WTC11 (cell line): Measurements from ENCODE around the gene PRKN. TPM values are rescaled to one million over a fixed set of nuclear protein-coding genes. Genes with fewer than 3 reads are reported as not detected.
"Not testable (repeated sequence)": the region's sequence is repeated elsewhere in the genome, so short reads cannot be mapped to it uniquely, and the experiment has no call there.

Experiments
- ATAC-seq: fragments of 200-7000 bp; cut with Tn5 transposase; 2 replicates; pipeline ENCODE4 v1.10.0; 2021; ENCODE audit warnings: mild to moderate bottlenecking, moderate library complexity
- CTCF ChIA-PET: fragments of 300-600 bp; sonication (Branson Sonifier 250); formaldehyde crosslinking; loops from one replicate; lab custom pipeline; 2021; ENCODE audit warnings: antibody characterized with exemption; lab: Charles Lee
- POLR2A ChIA-PET: fragments of 350-600 bp; sonication (Branson Sonifier 250); formaldehyde crosslinking; loops from one replicate; lab custom pipeline; 2021; ENCODE audit warnings: antibody characterized with exemption; lab: Charles Lee
- DNase-seq: peaks from one replicate; pipeline ENCODE4 v3.0.0; 2021; ENCODE audit warnings: low spot score
- H3K27ac Mint-ChIP-seq: 2 replicates; pipeline ENCODE4 v1.8.0; 2021; ENCODE audit warnings: mixed read lengths
- H3K27me3 Mint-ChIP-seq: 2 replicates; pipeline ENCODE4 v1.8.0; 2021; ENCODE audit warnings: low read depth, mild to moderate bottlenecking, moderate library complexity, mixed read lengths
- H3K36me3 Mint-ChIP-seq: 2 replicates; pipeline ENCODE4 v1.8.0; 2021; ENCODE audit warnings: mixed read lengths
- H3K4me1 Mint-ChIP-seq: 2 replicates; pipeline ENCODE4 v1.8.0; 2022; ENCODE audit warnings: mixed read lengths
- H3K4me3 Mint-ChIP-seq: 2 replicates; pipeline ENCODE4 v1.8.0; 2021; ENCODE audit warnings: mild to moderate bottlenecking, moderate library complexity, mixed read lengths
- H3K9me3 Mint-ChIP-seq: 2 replicates; pipeline ENCODE4 v1.8.0; 2021; ENCODE audit warnings: mixed read lengths
- E2F1 ChIP-seq: sonication (generic); formaldehyde crosslinking; IDR thresholded peaks from 2 replicates; pipeline ENCODE4 v1.8.0; 2022; ENCODE audit warnings: mild to moderate bottlenecking, missing genetic modification reagents
- NFYB ChIP-seq: sonication (generic); formaldehyde crosslinking; conservative IDR thresholded peaks from 2 replicates; pipeline ENCODE4 v1.8.0; 2022; ENCODE audit warnings: low read depth, missing genetic modification reagents
- SOX15 ChIP-seq: fragments of 250-450 bp; sonication (Bioruptor Pico); IDR thresholded peaks from 2 replicates; pipeline ENCODE4 v1.9.0; 2021; ENCODE audit warnings: mild to moderate bottlenecking
- STAT6 ChIP-seq: sonication (generic); formaldehyde crosslinking; conservative IDR thresholded peaks from 2 replicates; pipeline ENCODE4 v1.8.1; 2023; ENCODE audit warnings: mild to moderate bottlenecking, low read depth, missing genetic modification reagents, moderate library complexity
- ZNF219 ChIP-seq: sonication (generic); formaldehyde crosslinking; IDR thresholded peaks from 2 replicates; pipeline ENCODE4 v1.8.0; 2023; ENCODE audit warnings: missing genetic modification reagents, mild to moderate bottlenecking, borderline replicate concordance
- ZNF671 ChIP-seq: fragments of 250-450 bp; sonication (Bioruptor Pico); IDR thresholded peaks from 2 replicates; pipeline ENCODE4 v1.8.0; 2021; ENCODE audit warnings: mild to moderate bottlenecking
- total RNA-seq: library from RNA; stranded (reverse); gene quantifications from 3 replicates; pipeline ENCODE4 v1.2.3, GENCODE V29; 2021
- TF ChIP-seq, protein P1 (sequence below): sonication (generic); formaldehyde crosslinking; IDR thresholded peaks from 2 replicates; pipeline ENCODE4 v1.8.0; 2022; ENCODE audit warnings: mild to moderate bottlenecking, missing genetic modification reagents
- TF ChIP-seq, protein P2 (sequence below): fragments of 250-450 bp; sonication (Bioruptor Pico); IDR thresholded peaks from 2 replicates; pipeline ENCODE4 v1.9.0; 2021; ENCODE audit warnings: mild to moderate bottlenecking

PRKN gene
- total RNA-seq, 1 experiment from 2014 or later: 0.59 TPM

- Mint-ChIP-seq H3K36me3 (peaks cover 19% of the 10 kb centered on the region), H3K4me1 (peaks cover 16% of the 10 kb centered on the region), H3K9me3 (peaks cover 36% of the 10 kb centered on the region)
- CTCF ChIA-PET, ATAC-seq, H3K27me3 Mint-ChIP-seq, H3K27ac Mint-ChIP-seq, DNase-seq, POLR2A ChIA-PET, H3K4me3 Mint-ChIP-seq: not testable (repeated sequence)
Observed at GRCh38 chr6:161315246-161315917, 1412.2 kb downstream of the PRKN start.

GRCh38 chr6:161314541-161315245, 1412.9 kb downstream of the PRKN start:
- peaks cover 43% of the 10 kb centered on the region for H3K9me3 Mint-ChIP-seq
- H3K27me3 Mint-ChIP-seq, H3K4me3 Mint-ChIP-seq, ATAC-seq, H3K27ac Mint-ChIP-seq, DNase-seq, CTCF ChIA-PET, POLR2A ChIA-PET: not testable (repeated sequence)
- peaks cover 25% of the 10 kb centered on the region for H3K36me3 Mint-ChIP-seq
- peaks cover 16% of the 10 kb centered on the region for H3K4me1 Mint-ChIP-seq

- POLR2A ChIA-PET: no interaction called here
Observed at GRCh38 chr6:161313940-161314509, 1413.5 kb downstream of the PRKN start.

DNA sequence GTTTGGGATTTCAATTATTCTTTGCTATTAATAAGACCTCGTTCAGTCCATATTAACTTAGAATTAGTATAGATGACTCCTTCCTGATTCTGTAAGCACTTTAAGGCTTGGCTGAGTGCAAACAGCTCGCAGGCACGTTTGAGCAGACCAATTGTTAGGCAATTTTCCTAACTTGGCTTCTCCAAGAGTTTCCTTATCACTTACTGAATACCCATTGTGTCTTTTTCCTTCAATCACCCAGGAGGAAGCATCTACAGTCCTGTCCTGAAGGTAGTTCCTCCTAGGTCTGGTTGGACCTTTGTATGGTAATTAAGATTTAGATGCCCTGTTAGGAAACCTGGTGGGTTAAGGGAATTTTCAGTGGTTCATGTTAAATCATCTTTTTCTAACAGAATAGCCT, 1414.1 kb downstream of the PRKN start:
- Mint-ChIP-seq H3K9me3 (peaks cover 44% of the 10 kb centered on the region), H3K36me3 (peaks cover 29% of the 10 kb centered on the region)
- DNase-seq, H3K4me1 Mint-ChIP-seq, H3K27ac Mint-ChIP-seq, H3K27me3 Mint-ChIP-seq, POLR2A ChIA-PET, ATAC-seq, CTCF ChIA-PET, H3K4me3 Mint-ChIP-seq: not testable (repeated sequence)

More at GRCh38 chr6:161313940-161314509, 1413.5 kb downstream of the PRKN start:
- Mint-ChIP-seq H3K9me3 (peaks cover 44% of the 10 kb centered on the region), H3K36me3 (peaks cover 26% of the 10 kb centered on the region), H3K27ac (no peak overlapping the region), H3K27me3 (peaks cover 7% of the 10 kb centered on the region), H3K4me3 (no peak overlapping the region), H3K4me1 (peaks cover 12% of the 10 kb centered on the region)
- DNase-seq (no peak), ATAC-seq (no peak)
- CTCF ChIA-PET: no interaction called here
- no peak for TF ChIP-seq ZNF219
- TF ChIP-seq, all 79 proteins: peak for 0

DNA sequence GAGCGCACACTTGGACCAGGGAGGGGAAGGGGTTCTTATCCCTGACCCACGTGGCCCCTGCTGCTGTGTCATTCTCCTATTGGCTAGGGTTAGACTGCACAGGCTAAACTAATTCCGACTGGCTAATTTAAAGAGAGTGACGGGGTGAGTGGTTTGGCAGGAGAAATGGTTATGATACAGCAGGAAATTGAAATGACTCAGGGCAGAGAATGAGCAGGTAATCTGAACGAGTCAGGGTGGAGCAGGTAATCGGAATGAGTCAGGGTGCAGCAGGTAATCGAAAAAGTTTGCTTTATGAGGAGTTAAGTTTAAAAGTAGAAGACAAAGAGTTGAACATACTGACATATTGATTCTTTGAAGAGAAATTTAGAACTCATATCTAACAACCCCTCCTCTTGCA, 1417.8 kb downstream of the PRKN start:
- ATAC-seq, POLR2A ChIA-PET, DNase-seq, H3K4me1 Mint-ChIP-seq, CTCF ChIA-PET, H3K4me3 Mint-ChIP-seq, H3K27ac Mint-ChIP-seq: not testable (repeated sequence)
- Mint-ChIP-seq H3K9me3 (peaks cover 47% of the 10 kb centered on the region), H3K36me3 (peaks cover 24% of the 10 kb centered on the region), H3K27me3 (peaks cover 20% of the 10 kb centered on the region)

DNA sequence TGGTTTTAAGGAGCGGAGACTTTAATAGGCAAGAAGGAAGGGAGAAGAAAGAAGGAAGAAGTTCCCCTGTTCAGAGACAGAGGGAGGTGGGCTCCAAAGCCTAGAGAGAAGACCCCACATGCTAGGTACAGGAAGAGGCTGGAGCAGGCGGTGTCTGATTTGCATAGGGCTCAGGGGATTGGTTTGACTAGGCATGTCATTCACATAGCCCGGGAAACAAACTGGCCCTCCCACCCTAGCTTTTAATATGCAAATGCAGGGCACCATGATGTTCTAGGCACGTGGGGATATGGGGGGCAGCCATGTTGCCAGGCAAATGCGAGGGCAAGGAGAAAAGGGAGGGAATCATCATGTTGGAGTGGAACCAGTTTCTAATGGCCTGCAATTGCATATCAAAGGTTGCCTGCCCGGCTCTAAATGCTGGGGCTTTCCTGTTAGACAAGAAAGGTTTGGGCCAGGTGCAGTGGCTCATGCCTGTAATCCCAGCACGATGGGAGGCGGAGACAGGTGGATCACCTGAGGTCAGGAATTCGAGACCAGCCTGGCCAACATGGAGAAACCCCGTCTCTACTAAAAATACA, 1419.4 kb downstream of the PRKN start:
- H3K36me3 Mint-ChIP-seq: peaks cover 17% of the 10 kb centered on the region
- POLR2A ChIA-PET: interaction anchor here (0.6 kb wide), 1 partner anchor 138 kb away, joined by 4 read pairs; no protein-coding TSS in a partner anchor
- H3K27me3 Mint-ChIP-seq: peaks cover 20% of the 10 kb centered on the region
- DNase-seq (peak; percentile 42), ATAC-seq (peak; percentile 66)
- H3K4me3 Mint-ChIP-seq: no peak overlapping the region
- H3K27ac Mint-ChIP-seq: no peak overlapping the region
- peaks cover 35% of the 10 kb centered on the region for H3K9me3 Mint-ChIP-seq
- peaks cover 5% of the 10 kb centered on the region; the same call in 1 of the 2 replicates for H3K4me1 Mint-ChIP-seq
- TF ChIP-seq NFYB (CRISPR knock-in tag): no peak
- TF ChIP-seq, protein P1, sequence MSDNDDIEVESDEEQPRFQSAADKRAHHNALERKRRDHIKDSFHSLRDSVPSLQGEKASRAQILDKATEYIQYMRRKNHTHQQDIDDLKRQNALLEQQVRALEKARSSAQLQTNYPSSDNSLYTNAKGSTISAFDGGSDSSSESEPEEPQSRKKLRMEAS (CRISPR knock-in tag): peak; percentile 40; the same call in 1 of the 2 replicates
- CTCF ChIA-PET: no interaction called here

- Mint-ChIP-seq H3K27me3 (peaks cover 18% of the 10 kb centered on the region), H3K4me1 (peaks cover 5% of the 10 kb centered on the region; the same call in 1 of the 2 replicates), H3K4me3 (no peak overlapping the region), H3K9me3 (peaks cover 43% of the 10 kb centered on the region), H3K36me3 (peaks cover 17% of the 10 kb centered on the region), H3K27ac (no peak overlapping the region)
- POLR2A ChIA-PET: no interaction called here
- DNase-seq (no peak), ATAC-seq (no peak)
- CTCF ChIA-PET: interaction anchor here (0.9 kb wide), 1 partner anchor 65 kb away, joined by 3 read pairs; no protein-coding TSS in a partner anchor
- no peak for TF ChIP-seq SOX15 (CRISPR knock-in tag)
- no peak for TF ChIP-seq STAT6
- TF ChIP-seq ZNF671 (CRISPR knock-in tag): no peak
- TF ChIP-seq, protein P2, sequence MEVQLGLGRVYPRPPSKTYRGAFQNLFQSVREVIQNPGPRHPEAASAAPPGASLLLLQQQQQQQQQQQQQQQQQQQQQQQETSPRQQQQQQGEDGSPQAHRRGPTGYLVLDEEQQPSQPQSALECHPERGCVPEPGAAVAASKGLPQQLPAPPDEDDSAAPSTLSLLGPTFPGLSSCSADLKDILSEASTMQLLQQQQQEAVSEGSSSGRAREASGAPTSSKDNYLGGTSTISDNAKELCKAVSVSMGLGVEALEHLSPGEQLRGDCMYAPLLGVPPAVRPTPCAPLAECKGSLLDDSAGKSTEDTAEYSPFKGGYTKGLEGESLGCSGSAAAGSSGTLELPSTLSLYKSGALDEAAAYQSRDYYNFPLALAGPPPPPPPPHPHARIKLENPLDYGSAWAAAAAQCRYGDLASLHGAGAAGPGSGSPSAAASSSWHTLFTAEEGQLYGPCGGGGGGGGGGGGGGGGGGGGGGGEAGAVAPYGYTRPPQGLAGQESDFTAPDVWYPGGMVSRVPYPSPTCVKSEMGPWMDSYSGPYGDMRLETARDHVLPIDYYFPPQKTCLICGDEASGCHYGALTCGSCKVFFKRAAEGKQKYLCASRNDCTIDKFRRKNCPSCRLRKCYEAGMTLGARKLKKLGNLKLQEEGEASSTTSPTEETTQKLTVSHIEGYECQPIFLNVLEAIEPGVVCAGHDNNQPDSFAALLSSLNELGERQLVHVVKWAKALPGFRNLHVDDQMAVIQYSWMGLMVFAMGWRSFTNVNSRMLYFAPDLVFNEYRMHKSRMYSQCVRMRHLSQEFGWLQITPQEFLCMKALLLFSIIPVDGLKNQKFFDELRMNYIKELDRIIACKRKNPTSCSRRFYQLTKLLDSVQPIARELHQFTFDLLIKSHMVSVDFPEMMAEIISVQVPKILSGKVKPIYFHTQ: no peak
- TF ChIP-seq E2F1 (CRISPR knock-in tag): no peak
Observed at GRCh38 chr6:161305860-161306259, 1421.7 kb downstream of the PRKN start.
